DOHH2 (cell line): ENCODE data around the gene NOCT.

Source experiments
- H3F3A ChIP-seq: fragments of 200-600 bp; sonication (generic), shearing (Covaris generic); 2 replicates; pipeline ENCODE4 v1.6.0; 2016; ENCODE audit warnings: antibody characterized with exemption, mild to moderate bottlenecking; ENCODE audit not compliant: control insufficient read depth, insufficient read depth
- H3K27ac ChIP-seq: fragments of 200-600 bp; sonication (generic); 2 replicates; pipeline ENCODE4 v1.5.1; 2014; ENCODE audit warnings: low read depth, mild to moderate bottlenecking, low read length, moderate library complexity
- H3K27me3 ChIP-seq: fragments of 200-600 bp; sonication (generic); 2 replicates; pipeline ENCODE4 v1.6.1; 2014; ENCODE audit warnings: mild to moderate bottlenecking, low read length, mixed read lengths; ENCODE audit not compliant: control insufficient read depth
- H3K36me3 ChIP-seq: fragments of 200-600 bp; sonication (generic); 2 replicates; pipeline ENCODE4 v1.6.1; 2014; ENCODE audit warnings: mild to moderate bottlenecking, low read length, moderate library complexity, mixed read lengths; ENCODE audit not compliant: control insufficient read depth
- H3K4me1 ChIP-seq: fragments of 200-600 bp; sonication (generic); 2 replicates; pipeline ENCODE4 v1.6.1; 2014; ENCODE audit warnings: mild to moderate bottlenecking, low read length, mixed read lengths; ENCODE audit not compliant: control insufficient read depth
- H3K4me2 ChIP-seq: fragments of 200-600 bp; sonication (generic); 2 replicates; pipeline ENCODE4 v1.6.0; 2014; ENCODE audit warnings: mild to moderate bottlenecking, low read length, moderate library complexity
- H3K4me3 ChIP-seq: fragments of 200-600 bp; sonication (generic); 2 replicates; pipeline ENCODE4 v1.5.1; 2014; ENCODE audit warnings: mild to moderate bottlenecking, low read length, mixed read lengths
- H3K79me2 ChIP-seq: fragments of 200-600 bp; sonication (generic); 2 replicates; pipeline ENCODE4 v1.6.1; 2014; ENCODE audit warnings: mild to moderate bottlenecking, low read length, mixed read lengths; ENCODE audit not compliant: control insufficient read depth
- H3K9me2 ChIP-seq: fragments of 200-600 bp; sonication (generic); replicated peaks from 2 replicates; pipeline ENCODE4 v1.6.1; 2014; ENCODE audit warnings: mild to moderate bottlenecking, low read length, mixed read lengths; ENCODE audit not compliant: control insufficient read depth
- H3K9me3 ChIP-seq: fragments of 200-600 bp; sonication (generic); 2 replicates; pipeline ENCODE4 v1.6.1; 2014; ENCODE audit warnings: antibody characterized with exemption, low read length, mixed read lengths; ENCODE audit not compliant: control insufficient read depth, insufficient read depth
- H4K20me1 ChIP-seq: fragments of 200-600 bp; sonication (generic); 2 replicates; pipeline ENCODE4 v1.6.0; 2014; ENCODE audit warnings: low read depth, mild to moderate bottlenecking, antibody characterized with exemption, low read length, moderate library complexity; ENCODE audit not compliant: control insufficient read depth, insufficient read depth
- EZH2phosphoT487 ChIP-seq: fragments of 200-600 bp; sonication (generic); IDR thresholded peaks from 2 replicates; pipeline ENCODE4 v1.6.1; 2017; ENCODE audit warnings: borderline replicate concordance, mild to moderate bottlenecking, antibody characterized with exemption, low read length, moderate library complexity, mixed read lengths
- TF ChIP-seq, protein P1 (sequence below): fragments of 200-600 bp; sonication (generic); IDR thresholded peaks from one replicate; pipeline ENCODE4 v1.5.1; 2014; ENCODE audit warnings: antibody characterized with exemption, mild to moderate bottlenecking, low read depth, low read length; ENCODE audit not compliant: poor library complexity, severe bottlenecking

NOCT gene

DNA sequence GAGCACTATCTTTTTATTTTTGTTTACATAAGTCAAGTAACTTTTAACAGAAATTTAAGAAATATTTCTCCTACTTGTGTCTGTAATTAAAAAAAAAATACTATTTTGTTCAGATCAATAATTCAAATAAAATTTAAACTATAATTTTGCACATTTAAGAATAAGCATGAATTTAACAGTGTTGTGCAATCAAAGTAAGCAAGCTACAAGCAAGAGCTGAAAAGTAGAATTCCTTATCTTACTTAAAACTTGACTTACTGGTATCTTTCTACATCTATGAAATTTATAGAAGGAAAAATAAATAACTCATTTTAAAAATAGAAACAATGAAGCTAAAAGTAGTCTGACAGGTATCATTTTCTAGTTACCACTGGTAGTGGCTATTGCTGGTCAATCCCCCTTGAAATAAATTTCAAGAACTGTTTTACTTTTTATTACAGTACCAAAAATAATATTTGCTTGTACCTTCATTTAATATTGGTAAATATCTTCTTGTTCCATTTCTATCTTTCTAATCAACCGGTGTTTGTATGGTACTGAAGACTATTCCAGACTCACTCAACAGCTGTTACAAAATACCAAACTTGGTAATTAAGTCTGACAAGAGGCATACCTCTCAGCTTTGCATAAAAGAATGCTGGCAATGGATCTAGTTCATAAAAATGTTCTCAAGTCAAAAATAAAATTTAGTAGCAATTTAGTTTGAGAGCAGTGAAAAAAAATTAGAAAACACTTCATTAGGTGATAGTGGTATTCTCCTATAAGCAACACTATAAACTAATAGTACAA lies 62.2 kb downstream of the NOCT start:
- Histone ChIP-seq H3K27ac (no peak overlapping the region), H4K20me1 (peaks cover 35% of the 10 kb centered on the region), H3K9me2 (no peaks in the 10 kb centered on the region), H3K4me3 (no peak overlapping the region), H3K79me2 (peaks cover 99% of the 10 kb centered on the region), H3K4me2 (0 out of 2 replicates have a peak overlapping the region, but pooled peaks have one; percentile 6), H3K4me1 (peaks cover 52% of the 10 kb centered on the region), H3K9me3 (no peaks in the 10 kb centered on the region), H3K27me3 (no peaks in the 10 kb centered on the region), H3F3A (peaks cover 3% of the 10 kb centered on the region; the same call in 1 of the 2 replicates), H3K36me3 (peaks cover 52% of the 10 kb centered on the region)
- TF ChIP-seq, protein P1, sequence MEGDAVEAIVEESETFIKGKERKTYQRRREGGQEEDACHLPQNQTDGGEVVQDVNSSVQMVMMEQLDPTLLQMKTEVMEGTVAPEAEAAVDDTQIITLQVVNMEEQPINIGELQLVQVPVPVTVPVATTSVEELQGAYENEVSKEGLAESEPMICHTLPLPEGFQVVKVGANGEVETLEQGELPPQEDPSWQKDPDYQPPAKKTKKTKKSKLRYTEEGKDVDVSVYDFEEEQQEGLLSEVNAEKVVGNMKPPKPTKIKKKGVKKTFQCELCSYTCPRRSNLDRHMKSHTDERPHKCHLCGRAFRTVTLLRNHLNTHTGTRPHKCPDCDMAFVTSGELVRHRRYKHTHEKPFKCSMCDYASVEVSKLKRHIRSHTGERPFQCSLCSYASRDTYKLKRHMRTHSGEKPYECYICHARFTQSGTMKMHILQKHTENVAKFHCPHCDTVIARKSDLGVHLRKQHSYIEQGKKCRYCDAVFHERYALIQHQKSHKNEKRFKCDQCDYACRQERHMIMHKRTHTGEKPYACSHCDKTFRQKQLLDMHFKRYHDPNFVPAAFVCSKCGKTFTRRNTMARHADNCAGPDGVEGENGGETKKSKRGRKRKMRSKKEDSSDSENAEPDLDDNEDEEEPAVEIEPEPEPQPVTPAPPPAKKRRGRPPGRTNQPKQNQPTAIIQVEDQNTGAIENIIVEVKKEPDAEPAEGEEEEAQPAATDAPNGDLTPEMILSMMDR: no peak
- TF ChIP-seq EZH2phosphoT487: no peak

DNA sequence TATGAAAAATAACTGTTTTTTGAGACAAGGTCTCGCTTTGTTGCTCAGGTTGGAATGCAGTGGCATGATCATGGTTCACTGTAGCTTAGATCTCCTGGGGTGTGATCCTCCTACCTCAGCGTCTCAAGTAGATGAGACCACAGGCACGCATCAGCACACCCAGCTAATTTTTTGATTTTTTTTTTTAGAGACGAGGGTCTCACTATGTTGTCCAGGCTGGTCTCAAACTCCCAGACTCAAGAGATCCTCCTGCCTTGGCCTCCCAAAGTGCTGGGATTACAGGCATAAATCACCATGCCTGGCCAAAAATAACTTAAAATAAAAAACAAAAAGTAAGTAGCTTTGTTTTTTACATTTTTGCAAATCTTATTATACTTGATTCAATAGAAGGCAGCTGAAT lies 63.3 kb downstream of the NOCT start:
- Histone ChIP-seq H4K20me1 (peaks cover 35% of the 10 kb centered on the region), H3K4me3 (no peak overlapping the region), H3K79me2 (peaks cover 98% of the 10 kb centered on the region), H3K9me3 (no peaks in the 10 kb centered on the region), H3K27ac (no peak overlapping the region), H3K27me3 (no peaks in the 10 kb centered on the region), H3K36me3 (peaks cover 55% of the 10 kb centered on the region), H3K9me2 (no peaks in the 10 kb centered on the region), H3K4me2 (peak overlapping the region; percentile 27), H3K4me1 (peaks cover 52% of the 10 kb centered on the region), H3F3A (peaks cover 11% of the 10 kb centered on the region)
- TF ChIP-seq, protein P1: no peak
- TF ChIP-seq EZH2phosphoT487: no peak

DNA sequence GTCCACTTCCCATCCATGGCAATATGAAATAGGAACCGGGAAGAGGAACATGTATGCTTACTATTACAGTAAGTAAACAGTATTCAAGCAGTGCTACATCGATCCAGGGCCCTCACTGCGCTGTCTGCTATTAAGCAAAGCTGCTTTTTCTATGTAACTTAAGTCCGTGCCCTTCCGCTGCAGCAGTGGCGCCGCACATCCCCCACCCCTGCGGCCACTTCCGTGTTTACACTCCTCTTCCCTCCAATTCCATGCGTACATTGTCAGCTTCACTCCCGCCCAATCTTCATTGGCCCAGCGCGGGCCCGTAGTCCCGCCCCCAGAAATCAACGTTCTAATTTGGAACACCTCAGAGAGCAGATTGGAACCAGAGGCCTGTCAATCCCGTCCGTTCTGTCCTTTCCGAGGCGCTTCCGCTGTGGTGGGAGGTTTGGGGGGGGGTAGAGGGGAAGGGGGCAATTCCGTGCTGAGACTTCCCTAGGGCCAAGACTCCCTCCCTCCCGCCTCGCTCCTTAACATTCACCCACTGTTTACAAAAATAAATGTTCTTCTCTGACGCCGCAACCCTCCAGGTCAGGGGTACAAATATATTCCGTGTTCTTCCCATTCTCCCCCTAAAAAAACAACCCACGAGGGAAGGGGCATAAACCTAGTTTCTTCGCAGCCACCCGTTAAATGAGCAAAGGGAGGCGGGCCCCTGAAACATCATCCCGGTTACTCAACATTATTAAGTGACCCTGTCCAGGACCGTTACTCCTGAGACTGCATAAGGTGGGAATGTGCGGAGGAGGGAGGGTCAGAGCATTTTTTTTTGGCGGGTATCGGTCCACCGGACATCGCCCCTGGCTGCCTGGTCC lies 67.4 kb downstream of the NOCT start:
- Histone ChIP-seq H3K9me3 (no peaks in the 10 kb centered on the region), H3K27ac (peak overlapping the region; percentile 94), H3K4me1 (peaks cover 52% of the 10 kb centered on the region), H3F3A (peaks cover 24% of the 10 kb centered on the region), H3K36me3 (peaks cover 43% of the 10 kb centered on the region), H4K20me1 (peaks cover 29% of the 10 kb centered on the region), H3K4me3 (peak overlapping the region; percentile 95), H3K27me3 (no peaks in the 10 kb centered on the region), H3K79me2 (peaks cover 59% of the 10 kb centered on the region), H3K9me2 (no peaks in the 10 kb centered on the region), H3K4me2 (peak overlapping the region; percentile 99)
- no peak for TF ChIP-seq EZH2phosphoT487
- TF ChIP-seq, protein P1: no peak
